PC-9 (cell line): Measurements from ENCODE around the gene IGSF21. TPM values are rescaled to one million over a fixed set of nuclear protein-coding genes. Genes with fewer than 3 reads are reported as not detected.

ENCODE experiments used
- BruUV-seq: library from RNA; stranded (reverse); fragments of 400-500 nt; replicated peaks from 2 replicates; lab custom pipeline; 2021; lab: Mats Ljungman, UMichigan
- CTCF ChIA-PET: fragments of 300-600 bp; sonication (Branson Sonifier 250); formaldehyde crosslinking; loops from one replicate; lab custom pipeline; 2022; ENCODE audit warnings: antibody characterized with exemption; lab: Charles Lee
- POLR2A ChIA-PET: fragments of 300-600 bp; sonication (Branson Sonifier 250); formaldehyde crosslinking; loops from one replicate; lab custom pipeline; 2022; ENCODE audit warnings: antibody characterized with exemption; ENCODE audit not compliant: unreplicated experiment; lab: Charles Lee
- DNase-seq, 2 experiments: peaks; one replicate each; pipeline versions ENCODE4 v3.0.0 to v3.0.0-alpha.2; 2015 to 2022; ENCODE audit warnings: mixed read lengths in 1 of 2
- H2AFZ ChIP-seq: fragments of 200-600 bp; sonication (generic); 2 replicates; pipeline ENCODE4 v1.8.1; 2017; ENCODE audit warnings: antibody characterized with exemption
- H3F3A ChIP-seq: fragments of 200-600 bp; sonication (generic); 2 replicates; pipeline ENCODE4 v1.8.1; 2017; ENCODE audit warnings: antibody characterized with exemption, mild to moderate bottlenecking, low read depth; ENCODE audit not compliant: insufficient read depth
- H3K27ac ChIP-seq: fragments of 200-600 bp; sonication (generic); 2 replicates; pipeline ENCODE4 v1.6.1; 2016; ENCODE audit warnings: mixed run types
- H3K27me3 ChIP-seq: fragments of 200-600 bp; sonication (generic); 2 replicates; pipeline ENCODE4 v1.6.1; 2016; ENCODE audit warnings: low read depth, mixed run types; ENCODE audit not compliant: insufficient read depth
- H3K36me3 ChIP-seq: fragments of 200-600 bp; sonication (generic); 2 replicates; pipeline ENCODE4 v1.6.1; 2016; ENCODE audit warnings: low read depth, mixed run types
- H3K4me1 ChIP-seq: fragments of 200-600 bp; sonication (generic); replicated peaks from 2 replicates; pipeline ENCODE4 v1.6.1; 2016; ENCODE audit warnings: mixed run types; ENCODE audit not compliant: insufficient read depth
- H3K4me2 ChIP-seq: fragments of 200-600 bp; sonication (generic); 2 replicates; pipeline ENCODE4 v1.6.1; 2017; ENCODE audit warnings: mixed run types
- H3K4me3 ChIP-seq: fragments of 200-600 bp; sonication (generic); 2 replicates; pipeline ENCODE4 v1.6.1; 2016; ENCODE audit warnings: mixed run types
- H3K79me2 ChIP-seq: fragments of 200-600 bp; sonication (generic); 2 replicates; pipeline ENCODE4 v1.6.1; 2017; ENCODE audit warnings: low read depth, mixed run types
- H3K9me2 ChIP-seq: fragments of 200-600 bp; sonication (generic); 2 replicates; pipeline ENCODE4 v1.8.1; 2017; ENCODE audit warnings: mild to moderate bottlenecking; ENCODE audit not compliant: insufficient read depth
- H3K9me3 ChIP-seq: fragments of 200-600 bp; sonication (generic); 2 replicates; pipeline ENCODE4 v1.8.1; 2016; ENCODE audit warnings: low read depth; ENCODE audit not compliant: insufficient read depth
- H4K20me1 ChIP-seq: fragments of 200-600 bp; sonication (generic); 2 replicates; pipeline ENCODE4 v1.8.1; 2017; ENCODE audit not compliant: insufficient read depth
- CTCF ChIP-seq: fragments of 200-600 bp; sonication (generic); conservative IDR thresholded peaks from 2 replicates; pipeline ENCODE4 v1.6.1; 2017; ENCODE audit warnings: mixed run types, antibody characterized with exemption, mild to moderate bottlenecking, moderate library complexity
- EZH2 ChIP-seq: fragments of 200-600 bp; sonication (generic); IDR thresholded peaks from 2 replicates; pipeline ENCODE4 v1.8.0; 2017; ENCODE audit warnings: antibody characterized with exemption, low read depth
- intact Hi-C: fragments of 100-400 bp; cut with micrococcal nuclease; formaldehyde crosslinking; loops from one replicate; pipeline ENCODE4 v1.10.0; 2022; ENCODE audit not compliant: unreplicated experiment
- total RNA-seq: library from RNA; stranded (reverse); gene quantifications from 2 replicates; pipeline ENCODE4 v1.2.3, GENCODE V29; 2021

IGSF21 gene
- total RNA-seq, 1 experiment from 2014 or later: not detected

- Histone ChIP-seq H3K27ac (no peak overlapping the region), H3F3A (no peaks in the 10 kb centered on the region), H3K4me1 (no peaks in the 10 kb centered on the region), H2AFZ (no peak overlapping the region), H4K20me1 (no peaks in the 10 kb centered on the region), H3K4me2 (no peak overlapping the region), H3K9me3 (no peaks in the 10 kb centered on the region), H3K9me2 (no peaks in the 10 kb centered on the region), H3K36me3 (no peaks in the 10 kb centered on the region), H3K4me3 (no peak overlapping the region), H3K27me3 (peaks cover 29% of the 10 kb centered on the region), H3K79me2 (no peaks in the 10 kb centered on the region)
- POLR2A ChIA-PET: no interaction called here
- DNase-seq: no peak
- intact Hi-C loops: no loop called here
- CTCF ChIA-PET: no interaction called here
- TF ChIP-seq CTCF (no peak), EZH2 (no peak)
- BruUV-seq: no TSS peak
Observed at GRCh38 chr1:18119289-18119688, 11.7 kb downstream of the IGSF21 start.

GRCh38 chr1:18119771-18120377, 12.3 kb downstream of the IGSF21 start:
- no peak overlapping the region for H3K27ac ChIP-seq
- no peaks in the 10 kb centered on the region for H3K36me3 ChIP-seq
- no TSS peak for BruUV-seq
- no peaks in the 10 kb centered on the region for H3K79me2 ChIP-seq
- no peaks in the 10 kb centered on the region for H3K9me3 ChIP-seq
- intact Hi-C loops: no loop called here
- ChIA-PET POLR2A (no interaction called here), CTCF (no interaction called here)
- no peaks in the 10 kb centered on the region for H3K4me1 ChIP-seq
- no peak overlapping the region for H3K4me2 ChIP-seq
- no peak for TF ChIP-seq EZH2
- TF ChIP-seq CTCF: no peak
- no peak overlapping the region for H3K4me3 ChIP-seq
- no peaks in the 10 kb centered on the region for H3F3A ChIP-seq
- H2AFZ ChIP-seq: no peak overlapping the region
- no peak for DNase-seq
- H4K20me1 ChIP-seq: no peaks in the 10 kb centered on the region
- H3K27me3 ChIP-seq: peaks cover 34% of the 10 kb centered on the region
- H3K9me2 ChIP-seq: no peaks in the 10 kb centered on the region

GRCh38 chr1:18120638-18121037, 13.0 kb downstream of the IGSF21 start:
- Histone ChIP-seq H2AFZ (no peak overlapping the region), H3K36me3 (no peaks in the 10 kb centered on the region), H3K4me1 (no peaks in the 10 kb centered on the region), H3K9me3 (no peaks in the 10 kb centered on the region), H3F3A (no peaks in the 10 kb centered on the region), H4K20me1 (no peaks in the 10 kb centered on the region), H3K27me3 (peaks cover 33% of the 10 kb centered on the region), H3K4me3 (no peak overlapping the region), H3K79me2 (no peaks in the 10 kb centered on the region), H3K27ac (no peak overlapping the region), H3K9me2 (no peaks in the 10 kb centered on the region), H3K4me2 (no peak overlapping the region)
- intact Hi-C loops: no loop called here
- ChIA-PET CTCF (no interaction called here), POLR2A (no interaction called here)
- no peak for DNase-seq
- TF ChIP-seq EZH2 (no peak), CTCF (no peak)
- no TSS peak for BruUV-seq
